HepG2 (cell line): ENCODE results near the gene HNRNPUL1. TPM values are rescaled to one million over a fixed set of nuclear protein-coding genes. Genes with fewer than 3 reads are reported as not detected.

Experiments
- ATAC-seq: fragments of 200-7000 bp; cut with Tn5 transposase; 3 replicates; pipeline ENCODE4 v1.9.1; 2020; ENCODE audit warnings: mild to moderate bottlenecking, moderate library complexity
- BruUV-seq: library from RNA; stranded (reverse); fragments of 400-500 nt; replicated peaks from 2 replicates; lab custom pipeline; 2021; lab: Mats Ljungman, UMichigan
- CTCF ChIA-PET: fragments of 300-600 bp; formaldehyde crosslinking; extraction: SDS; loops from one replicate; lab custom pipeline; 2021; ENCODE audit warnings: low total read pairs, inconsistent platforms, low intra/inter-chr PET ratio; lab: Yijun Ruan, JAX
- POLR2A ChIA-PET: fragments of 350-600 bp; sonication (Branson Sonifier 250); formaldehyde crosslinking; loops from one replicate; lab custom pipeline; 2020; ENCODE audit warnings: antibody characterized with exemption, inconsistent platforms; lab: Yijun Ruan, JAX
- DNase-seq: peaks from one replicate; pipeline ENCODE4 v3.0.0-alpha.2; 2015; ENCODE audit warnings: low spot score
- FAIRE-seq: peaks from 3 replicates; lab custom pipeline; 2011; peaks lifted over from hg19 to GRCh38; lab: Jason Lieb, UNC
- H2AFZ ChIP-seq: one replicate; pipeline ENCODE4 v1.6.1; 2011; ENCODE audit warnings: low read length, inconsistent platforms
- H3K27ac ChIP-seq: fragments of 300-600 bp; 3 replicates; pipeline ENCODE4 v1.8.0; 2011; ENCODE audit warnings: mixed run types, mild to moderate bottlenecking, mixed read lengths, low read length, inconsistent platforms; ENCODE audit not compliant: insufficient read depth; ENCODE audit errors: extremely low read length
- H3K27me3 ChIP-seq, 2 experiments: fragments of 200-600 bp in 1 of 2; 2 replicates in 1 of 2; 3 replicates in 1 of 2; pipeline versions ENCODE4 v1.6.0 to v1.8.0; 2011; ENCODE audit warnings: low read length in 2 of 2, mild to moderate bottlenecking in 2 of 2, moderate library complexity in 2 of 2, inconsistent platforms in 1 of 2; ENCODE audit not compliant: insufficient read depth in 2 of 2, control insufficient read depth in 1 of 2
- H3K36me3 ChIP-seq, 2 experiments: fragments of 200-600 bp in 1 of 2; replicated peaks in 1 of 2; 2 replicates in 1 of 2; 3 replicates in 1 of 2; pipeline versions ENCODE4 v1.5.1 to v1.8.0; 2011; ENCODE audit warnings: low read length in 2 of 2, inconsistent platforms in 1 of 2; ENCODE audit not compliant: insufficient read depth in 2 of 2, control insufficient read depth in 1 of 2
- H3K4me1 ChIP-seq: 2 replicates; pipeline ENCODE4 v1.5.1; 2012; ENCODE audit warnings: low read length, inconsistent platforms; ENCODE audit not compliant: insufficient read depth
- H3K4me2 ChIP-seq: 2 replicates; pipeline ENCODE4 v1.6.0; 2011; ENCODE audit warnings: low read depth, low read length, inconsistent platforms
- H3K4me3 ChIP-seq, 3 experiments: fragments of 200-600 bp in 1 of 3; sonication (generic), shearing (Covaris generic) in 1 of 3; replicated peaks in 1 of 3; 2 replicates each; pipeline ENCODE4 v1.5.1; 2011 to 2016; ENCODE audit warnings: low read length in 3 of 3, inconsistent platforms in 2 of 3, low read depth in 2 of 3, mild to moderate bottlenecking in 2 of 3, control low read depth in 1 of 3, mixed read lengths in 1 of 3; ENCODE audit not compliant: insufficient read depth in 1 of 3
- H3K79me2 ChIP-seq: one replicate; pipeline ENCODE4 v1.6.1; 2011; ENCODE audit warnings: low read length, inconsistent platforms; ENCODE audit not compliant: insufficient read depth
- H3K9ac ChIP-seq: 2 replicates; pipeline ENCODE4 v1.6.0; 2011; ENCODE audit warnings: mild to moderate bottlenecking, low read depth, low read length, inconsistent platforms; ENCODE audit not compliant: insufficient read depth
- H3K9me3 ChIP-seq: 2 replicates; pipeline ENCODE4 v1.5.1; 2012; ENCODE audit warnings: mild to moderate bottlenecking, low read length
- H4K20me1 ChIP-seq: 2 replicates; pipeline ENCODE4 v1.6.0; 2011; ENCODE audit warnings: inconsistent platforms, mild to moderate bottlenecking, low read length, moderate library complexity; ENCODE audit not compliant: insufficient read depth
- AGO2 ChIP-seq: fragments of 200-400 bp; formaldehyde crosslinking; optimal IDR thresholded peaks from 2 replicates; pipeline ENCODE3; 2017; ENCODE audit warnings: mild to moderate bottlenecking, low read depth, low read length, moderate library complexity
- FOXC1 ChIP-seq: sonication (generic); formaldehyde crosslinking; IDR thresholded peaks from 2 replicates; pipeline ENCODE4 v1.8.0; 2022; ENCODE audit warnings: mild to moderate bottlenecking, missing genetic modification reagents, borderline replicate concordance
- KAT8 ChIP-seq: IDR thresholded peaks from 2 replicates; pipeline ENCODE4 v1.6.1; 2016; ENCODE audit warnings: missing genetic modification reagents, missing compliant biosample characterization
- MXI1 ChIP-seq: IDR thresholded peaks from 3 replicates; pipeline ENCODE4 v1.6.1; 2012; ENCODE audit warnings: low read depth, low read length, inconsistent platforms, borderline replicate concordance
- RBM22 ChIP-seq: fragments of 200-400 bp; formaldehyde crosslinking; optimal IDR thresholded peaks from 2 replicates; pipeline ENCODE3; 2017; ENCODE audit warnings: mild to moderate bottlenecking, low read length, moderate library complexity
- ZNF331 ChIP-seq: sonication (generic); formaldehyde crosslinking; IDR thresholded peaks from 2 replicates; pipeline ENCODE4 v1.4.0; 2020; ENCODE audit warnings: missing genetic modification reagents
- WGBS: methylation state at CpG from one replicate; pipeline ENCODE4 v1.1.6; 2017; ENCODE audit warnings: low lambda C conversion rate; 5-methylcytosine and 5-hydroxymethylcytosine counted together
- in situ Hi-C: cut with HindIII; loops from 2 replicates; pipeline ENCODE4 v1.10.0; 2017; ENCODE audit warnings: low pct_unique_long_range_greater_than_20kb; ENCODE audit not compliant: extremely low pct_ligation_motif_present
- intact Hi-C: fragments of 100-400 bp; cut with micrococcal nuclease; formaldehyde crosslinking; loops from one replicate; pipeline ENCODE4 v1.10.0; 2022; ENCODE audit not compliant: unreplicated experiment
- polyA plus RNA-seq, 8 experiments: library from polyadenylated mRNA; depleted of rRNA in 3 of 8; stranded (reverse) in 7 of 8; unstranded in 1 of 8; fragments of >200 nt; fragmentation: Illumina TruSeq in 4 of 8; extraction: Trizol in 4 of 8; gene quantifications; 2 replicates each; pipeline versions ENCODE4 v1.2.1 to v1.2.3, GENCODE V29; 2011 to 2016; ENCODE audit warnings: low read depth in 4 of 8, missing spikeins in 1 of 8, mixed read lengths in 1 of 8; ENCODE audit not compliant: insufficient read depth in 1 of 8
- total RNA-seq, 5 experiments: library from RNA; depleted of rRNA; stranded (reverse); fragments of >200 nt; fragmentation: Illumina TruSeq; extraction: Trizol; gene quantifications; 2 replicates each; pipeline ENCODE4 v1.2.3, GENCODE V29; 2016; ENCODE audit warnings: low read depth in 1 of 5

The HNRNPUL1 gene
- total and polyA plus RNA-seq, 2 of the 13 experiments (the other 11 are each of a cell fraction or from before 2014, with no cell fraction given) = 30.9 to 81.7 TPM

- ATAC-seq = no peak
- no peak overlapping the region for H2AFZ ChIP-seq
- intact Hi-C loops (no loop called here), in situ Hi-C loops (loop anchor here (5.0 kb wide), 1 partner anchor 39 kb away; no protein-coding TSS in a partner anchor)
- H3K27me3 ChIP-seq = no peaks in the 10 kb centered on the region
- CTCF ChIA-PET = no interaction called here
- DNase-seq = no peak
- H3K4me2 ChIP-seq = no peak overlapping the region
- no peak overlapping the region for H3K9ac ChIP-seq
- no peaks in the 10 kb centered on the region for H3K9me3 ChIP-seq
- POLR2A ChIA-PET = interaction anchor here (1.5 kb wide), 1 partner anchor 42 kb away, joined by 5 read pairs; the partner anchor contains the start of gene HNRNPUL1
- TF ChIP-seq FOXC1 = no peak
- peak; percentile 48 for TF ChIP-seq RBM22
- no peak for TF ChIP-seq MXI1
- TF ChIP-seq AGO2 = peak; percentile 16
- TF ChIP-seq ZNF331 = no peak
- no peak for TF ChIP-seq KAT8 (CRISPR knock-in tag)
- H3K27ac ChIP-seq = no peak overlapping the region
- no peaks in the 10 kb centered on the region for H4K20me1 ChIP-seq
- FAIRE-seq = no peak
- H3K36me3 ChIP-seq = peaks cover 35 to 62% of the 10 kb centered on the region in 2 experiments
- WGBS = 100% methylated on average over 3 of the region's 13 CpGs
- no peak overlapping the region for H3K4me3 ChIP-seq
- H3K79me2 ChIP-seq = peaks cover 9% of the 10 kb centered on the region
- BruUV-seq = no TSS peak
- peaks cover 18% of the 10 kb centered on the region for H3K4me1 ChIP-seq
These were observed 42.0 kb downstream of the HNRNPUL1 start for GRCh38 chr19:41305927-41306793.
